GM19193 (cell line): ENCODE measurements around the gene ASCL5.

ENCODE experiments used
- POLR2A ChIP-seq: IDR thresholded peaks from 4 replicates; pipeline ENCODE4 v1.6.1; 2011; ENCODE audit not compliant: insufficient read depth, insufficient read length; ENCODE audit errors: extremely low read depth

ASCL5 gene

GRCh38 chr1:201092738-201093137 lies 34.2 kb downstream of the ASCL5 start:
- TF ChIP-seq POLR2A: no peak

DNA sequence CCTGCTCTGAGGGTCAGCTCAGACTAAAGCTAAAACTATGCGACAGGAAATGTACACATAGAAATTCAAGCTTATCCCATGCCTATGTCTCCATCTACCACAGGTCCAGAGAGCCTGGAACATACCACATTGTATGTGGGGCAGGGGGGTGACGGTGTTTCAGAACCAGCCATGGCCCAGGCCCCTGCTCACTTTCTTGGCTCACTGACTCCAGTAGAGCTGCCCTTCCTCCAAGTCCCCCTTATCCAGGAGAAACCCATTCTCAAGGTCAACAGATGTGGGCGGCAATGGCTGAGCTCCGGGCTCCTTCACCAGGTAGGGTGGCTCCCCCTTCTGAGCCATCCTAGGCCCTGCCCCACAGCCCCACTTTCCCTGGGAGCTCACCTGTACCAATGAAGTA lies 35.7 kb downstream of the ASCL5 start:
- TF ChIP-seq POLR2A: no peak

- no peak for TF ChIP-seq POLR2A
These were observed 36.4 kb downstream of the ASCL5 start for GRCh38 chr1:201090541-201090940.

DNA sequence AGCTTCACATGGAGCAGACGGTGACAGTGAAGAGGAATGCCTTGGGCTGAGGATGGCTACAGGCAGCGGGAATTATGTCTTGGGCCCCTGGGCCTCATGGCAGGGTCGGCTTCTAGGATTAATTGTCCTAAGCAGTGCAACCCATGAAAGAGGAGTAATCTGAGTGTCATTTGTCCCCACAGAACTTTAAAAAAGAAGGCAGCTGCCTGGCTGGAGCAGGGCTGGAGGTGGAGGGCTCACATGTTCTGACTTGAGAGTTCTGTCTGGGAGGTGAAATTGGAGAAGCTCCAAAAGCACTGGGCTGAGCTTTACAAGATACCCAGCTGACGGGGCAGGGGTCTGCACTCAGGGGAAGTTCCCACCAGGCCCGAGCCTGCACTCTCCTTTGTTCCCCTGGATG lies 37.4 kb downstream of the ASCL5 start:
- TF ChIP-seq POLR2A: no peak

- TF ChIP-seq POLR2A: no peak
These were observed 38.0 kb downstream of the ASCL5 start for GRCh38 chr1:201088901-201089525.

DNA sequence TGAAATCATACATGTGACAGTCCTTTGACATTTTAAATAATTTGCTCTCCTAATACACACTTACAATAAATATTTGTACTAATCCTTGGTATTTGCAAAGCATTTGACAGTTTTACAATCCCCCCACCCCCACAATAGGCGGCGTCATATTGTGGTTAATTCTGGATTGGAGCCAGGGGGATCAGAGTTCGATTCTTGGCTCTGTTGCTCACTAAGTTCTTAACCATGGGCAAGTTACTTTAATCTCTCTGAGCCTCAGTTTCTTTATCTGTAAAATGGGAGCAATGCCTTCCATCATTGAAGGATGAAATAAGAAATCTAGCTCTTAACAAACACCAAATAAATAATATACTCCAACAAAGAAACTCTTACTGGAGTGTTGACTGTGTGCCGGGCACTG lies 38.6 kb downstream of the ASCL5 start:
- TF ChIP-seq POLR2A: no peak

DNA sequence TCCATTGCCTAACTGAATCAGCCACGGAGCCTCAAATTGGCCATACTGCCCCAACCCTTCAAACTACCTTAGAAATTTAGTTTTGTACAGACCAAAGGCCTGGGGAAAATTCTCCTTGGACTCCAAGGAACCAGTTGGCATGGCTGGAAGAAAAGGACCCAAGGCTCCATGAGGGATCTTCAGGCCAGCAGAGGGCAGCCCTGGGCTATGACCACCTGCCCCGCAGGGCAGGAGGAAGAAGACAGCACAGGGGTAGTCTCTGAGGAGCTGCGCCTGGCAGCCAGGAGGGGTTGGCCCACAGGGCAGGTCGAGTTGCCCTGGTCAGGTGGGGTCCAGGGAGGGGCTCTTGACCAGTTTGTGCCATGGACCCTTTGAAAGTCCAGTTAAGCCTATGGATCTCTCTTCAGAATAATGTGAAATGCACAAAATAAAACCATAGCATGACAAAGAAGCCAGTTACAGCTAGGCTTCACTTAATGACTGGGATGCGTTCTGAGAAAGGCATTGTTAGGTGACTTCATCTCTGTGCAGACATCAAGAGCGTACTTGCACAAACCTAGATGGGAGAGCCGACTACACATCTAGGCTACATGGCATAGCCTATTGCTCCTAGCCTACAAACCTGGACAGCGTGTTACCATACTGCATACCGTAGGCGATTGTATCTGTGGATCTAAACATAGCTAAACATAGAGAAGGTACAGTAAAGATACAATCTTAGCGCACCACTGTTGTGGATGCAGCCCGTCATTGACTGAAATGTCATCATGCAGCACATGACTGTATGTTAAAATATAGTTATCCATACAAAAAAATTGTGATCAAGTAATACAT lies 40.9 kb downstream of the ASCL5 start:
- no peak for TF ChIP-seq POLR2A

GRCh38 chr1:201084295-201084694 lies 42.7 kb downstream of the ASCL5 start:
- TF ChIP-seq POLR2A: no peak

DNA sequence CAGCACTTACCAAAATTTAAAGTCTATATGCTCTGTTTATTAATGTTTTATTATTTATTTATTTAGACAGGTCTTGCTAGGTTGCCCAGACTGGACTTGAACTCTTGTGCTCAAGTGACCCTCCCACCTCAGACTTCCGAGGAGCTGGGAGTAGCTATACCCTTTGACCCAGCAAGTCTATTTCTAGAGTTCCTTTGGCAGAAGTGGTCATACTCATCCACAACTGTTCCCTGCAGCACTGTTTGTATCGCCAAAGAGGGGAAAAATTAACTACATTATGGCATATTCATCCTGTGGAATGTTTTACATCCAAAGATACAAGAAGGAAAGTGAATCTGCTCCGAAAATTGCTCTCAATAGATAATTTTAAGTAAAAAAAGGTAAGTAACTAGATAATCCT lies 43.2 kb downstream of the ASCL5 start:
- no peak for TF ChIP-seq POLR2A

DNA sequence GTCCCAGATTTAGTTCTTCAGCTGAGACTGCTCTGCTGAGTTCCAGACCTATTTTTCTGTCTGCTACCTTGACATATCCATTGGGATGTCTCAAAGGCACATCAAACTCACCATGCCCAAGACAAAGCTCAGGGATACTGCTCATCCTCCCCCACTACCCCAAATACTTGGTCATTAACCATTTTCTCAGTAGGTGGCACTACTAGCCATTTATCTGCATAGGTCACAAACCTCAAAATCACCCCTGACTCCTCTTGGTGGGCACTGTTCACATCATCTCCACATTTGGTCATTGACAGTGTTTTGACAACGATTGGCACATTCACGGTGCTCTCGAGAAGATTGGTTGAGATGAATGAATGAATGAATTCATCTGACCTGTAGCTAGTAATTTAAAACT lies 46.8 kb downstream of the ASCL5 start:
- no peak for TF ChIP-seq POLR2A

- TF ChIP-seq POLR2A: no peak
These were observed 49.2 kb downstream of the ASCL5 start for GRCh38 chr1:201077736-201078135.

DNA sequence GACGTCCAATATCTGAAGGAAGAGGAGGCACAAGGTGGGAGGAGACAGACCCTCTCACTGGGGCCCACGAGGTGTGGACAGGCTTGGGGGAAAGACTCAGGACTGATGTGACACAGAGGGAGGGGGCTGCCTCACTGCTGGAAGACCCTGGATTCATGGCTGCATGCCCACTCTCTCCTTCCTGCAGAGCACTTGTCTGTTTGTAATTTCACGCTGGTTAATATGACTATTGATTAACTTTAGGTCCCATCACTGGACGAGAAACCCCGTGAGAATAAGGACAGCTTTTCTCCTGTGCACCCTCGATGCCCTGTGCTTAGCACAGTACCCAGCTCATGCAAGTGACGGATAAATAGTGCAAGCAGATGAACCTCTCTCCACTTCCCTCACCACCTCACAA lies 49.9 kb downstream of the ASCL5 start:
- no peak for TF ChIP-seq POLR2A

DNA sequence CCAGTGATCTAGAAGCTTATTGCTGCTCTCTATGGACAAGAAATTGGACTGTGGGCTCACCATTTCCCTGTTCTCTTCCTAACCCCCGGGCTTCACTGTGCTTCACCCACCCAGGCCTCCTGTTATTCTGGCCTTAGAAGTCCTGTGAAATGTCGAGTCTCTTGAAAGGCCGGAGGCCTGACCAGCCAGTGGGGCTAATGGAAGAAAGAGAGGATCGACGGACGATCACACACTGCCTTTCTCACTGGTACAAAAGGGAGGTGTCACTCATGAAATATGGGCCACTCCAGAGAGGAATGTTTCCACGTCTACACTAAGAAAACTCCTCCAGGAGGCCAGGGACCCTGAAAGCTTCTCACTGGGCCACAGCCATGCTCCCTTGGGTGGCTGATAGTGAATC lies 50.9 kb downstream of the ASCL5 start:
- no peak for TF ChIP-seq POLR2A

GRCh38 chr1:201074018-201074417 lies 53.0 kb downstream of the ASCL5 start:
- no peak for TF ChIP-seq POLR2A

- TF ChIP-seq POLR2A: no peak
These were observed 54.1 kb downstream of the ASCL5 start for GRCh38 chr1:201072922-201073321.

DNA sequence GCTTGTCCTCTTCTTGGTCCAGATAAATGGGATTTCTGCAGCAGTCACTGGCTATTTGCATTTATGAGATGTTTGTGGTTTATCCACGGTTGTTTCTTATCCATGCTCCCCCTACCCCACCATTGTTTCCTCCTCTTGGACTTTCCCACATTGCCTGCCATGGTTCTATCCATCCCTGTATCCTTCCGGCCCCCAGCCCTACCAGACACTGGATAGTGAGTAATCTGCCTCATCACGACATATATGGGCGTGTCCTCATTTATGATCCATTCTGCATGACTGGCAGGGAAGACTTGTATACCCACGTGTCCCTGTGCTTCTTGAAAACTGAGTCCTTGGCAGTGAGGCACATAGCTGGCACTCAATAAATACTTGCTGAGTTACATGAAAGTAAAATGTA lies 54.8 kb downstream of the ASCL5 start:
- TF ChIP-seq POLR2A: no peak
